ENCODE data around the gene AIPL1.

The AIPL1 gene

GRCh38 chr17:6402258-6402657 lies 32.7 kb downstream of the AIPL1 start:
- no peak for DNase-seq (ENCODE audit: low spot score)
- no peak for TF ChIP-seq CTCF (IDR thresholded peaks at IDR 0.05; ENCODE audit: extremely low read depth, missing control alignments)

GRCh38 chr17:6398955-6399354 lies 36.0 kb downstream of the AIPL1 start:
- no peak for TF ChIP-seq CTCF (IDR thresholded peaks at IDR 0.05; ENCODE audit: extremely low read depth, missing control alignments)
- no peak for DNase-seq (ENCODE audit: low spot score)

GRCh38 chr17:6394055-6394606 lies 40.8 kb downstream of the AIPL1 start:
- DNase-seq (ENCODE audit: low spot score) = no peak
- no peak for TF ChIP-seq CTCF (IDR thresholded peaks at IDR 0.05; ENCODE audit: extremely low read depth, missing control alignments)

- no peak for DNase-seq (ENCODE audit: low spot score)
- no peak for TF ChIP-seq CTCF (IDR thresholded peaks at IDR 0.05; ENCODE audit: extremely low read depth, missing control alignments)
Observed at GRCh38 chr17:6393351-6393952, 41.5 kb downstream of the AIPL1 start.

- no peak for DNase-seq (ENCODE audit: low spot score)
- TF ChIP-seq CTCF (IDR thresholded peaks at IDR 0.05; ENCODE audit: extremely low read depth, missing control alignments) = no peak
Observed at GRCh38 chr17:6392609-6393350, 42.1 kb downstream of the AIPL1 start.

GRCh38 chr17:6388416-6388815 lies 46.5 kb downstream of the AIPL1 start:
- DNase-seq (ENCODE audit: low spot score) = no peak
- TF ChIP-seq CTCF (IDR thresholded peaks at IDR 0.05; ENCODE audit: extremely low read depth, missing control alignments) = no peak

GRCh38 chr17:6387858-6388257 lies 47.1 kb downstream of the AIPL1 start:
- no peak for DNase-seq (ENCODE audit: low spot score)
- TF ChIP-seq CTCF (IDR thresholded peaks at IDR 0.05; ENCODE audit: extremely low read depth, missing control alignments) = no peak
